NCI-H1436 (cell line): Measurements from ENCODE around the gene GABBR2.
A peak's percentile ranks its signal among the peaks of the same experiment; 100 is the strongest.

Experiments
- DNase-seq: peaks from one replicate; lab custom pipeline; 2025; lab: John Stamatoyannopoulos, UW

Gene GABBR2

GRCh38 chr9:98321269-98321668, 387.5 kb downstream of the GABBR2 start:
- DNase-seq, result no peak

- DNase-seq, result no peak
Measured at GRCh38 chr9:98318834-98319478, 389.8 kb downstream of the GABBR2 start.

GRCh38 chr9:98318041-98318790, 390.5 kb downstream of the GABBR2 start:
- DNase-seq, result no peak

- DNase-seq, result no peak
Measured at GRCh38 chr9:98317134-98317857, 391.4 kb downstream of the GABBR2 start.

DNA sequence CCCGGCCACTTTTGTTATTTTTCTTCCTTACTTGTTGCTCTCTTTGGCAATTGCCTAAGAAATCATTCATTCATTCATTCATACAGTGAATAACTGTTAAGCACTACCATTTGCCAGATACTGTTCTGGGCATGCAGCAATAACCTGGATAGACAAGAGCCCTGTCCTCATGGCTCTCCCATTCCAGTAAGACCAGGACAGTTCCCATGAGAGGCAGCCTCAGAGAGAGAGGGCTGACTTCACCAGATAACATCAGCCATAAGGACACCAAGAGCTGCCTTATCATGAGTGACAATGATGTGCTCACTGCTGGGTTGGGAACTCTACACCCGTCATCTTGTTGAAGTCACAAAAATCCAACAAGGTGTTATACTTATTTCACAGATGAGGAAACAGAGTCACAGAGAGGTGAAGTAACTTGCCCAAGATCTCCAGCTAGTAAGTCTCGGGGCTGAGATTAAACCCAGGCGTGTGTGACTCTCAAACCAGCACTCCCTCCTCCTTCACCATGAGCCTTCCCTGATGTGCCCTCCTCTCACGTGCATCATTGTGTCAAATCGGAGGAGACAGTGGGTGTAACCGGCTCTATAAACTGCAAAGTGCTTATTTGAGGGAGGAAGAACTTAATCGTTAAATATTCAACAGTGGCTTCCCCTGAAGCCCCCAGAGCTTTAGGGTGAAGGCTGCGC, 392.1 kb downstream of the GABBR2 start:
- no peak for DNase-seq

GRCh38 chr9:98315551-98316060, 393.1 kb downstream of the GABBR2 start:
- peak; percentile 87 for DNase-seq

DNA sequence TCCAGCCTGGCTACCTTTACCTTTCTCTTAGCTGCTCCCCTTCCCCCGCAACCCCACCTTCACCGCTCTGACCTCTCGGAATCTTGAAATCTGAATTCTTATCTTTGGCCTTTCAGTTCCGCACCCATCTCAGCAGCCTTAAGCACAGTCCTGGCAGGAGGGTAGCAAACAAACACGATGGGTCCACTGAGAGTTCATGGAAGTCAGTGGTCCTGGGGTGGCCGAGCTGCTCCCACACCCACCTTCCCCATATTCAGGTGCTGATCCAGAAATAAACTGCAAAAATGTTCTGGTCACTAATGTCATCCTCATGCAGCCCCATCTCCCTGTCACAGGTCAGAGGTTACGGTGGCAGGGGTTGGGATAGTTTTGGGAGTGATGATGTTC, 393.7 kb downstream of the GABBR2 start:
- DNase-seq, result no peak

- DNase-seq, result no peak
Measured at GRCh38 chr9:98314381-98315066, 394.2 kb downstream of the GABBR2 start.

- DNase-seq, result no peak
Measured at GRCh38 chr9:98312365-98312764, 396.4 kb downstream of the GABBR2 start.

DNA sequence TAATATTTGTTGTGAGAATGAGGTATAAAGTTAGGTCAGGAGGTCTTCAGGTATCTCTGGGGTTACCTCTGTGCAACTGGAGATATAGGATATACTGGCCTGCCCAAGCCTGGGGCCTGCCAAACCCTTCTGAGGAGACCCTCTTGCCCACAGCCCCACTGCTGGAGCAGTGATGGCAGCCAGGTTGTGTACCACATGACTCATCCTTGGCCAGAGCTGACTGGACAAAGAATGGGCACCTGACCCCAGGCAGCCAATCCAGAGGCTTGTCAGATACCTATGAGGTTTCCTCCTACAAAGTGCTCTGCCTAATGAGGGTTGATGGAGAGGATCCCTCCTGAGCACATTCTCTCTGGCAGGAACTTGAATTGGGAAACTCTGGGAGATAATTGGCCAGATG, 397.2 kb downstream of the GABBR2 start:
- no peak for DNase-seq

DNA sequence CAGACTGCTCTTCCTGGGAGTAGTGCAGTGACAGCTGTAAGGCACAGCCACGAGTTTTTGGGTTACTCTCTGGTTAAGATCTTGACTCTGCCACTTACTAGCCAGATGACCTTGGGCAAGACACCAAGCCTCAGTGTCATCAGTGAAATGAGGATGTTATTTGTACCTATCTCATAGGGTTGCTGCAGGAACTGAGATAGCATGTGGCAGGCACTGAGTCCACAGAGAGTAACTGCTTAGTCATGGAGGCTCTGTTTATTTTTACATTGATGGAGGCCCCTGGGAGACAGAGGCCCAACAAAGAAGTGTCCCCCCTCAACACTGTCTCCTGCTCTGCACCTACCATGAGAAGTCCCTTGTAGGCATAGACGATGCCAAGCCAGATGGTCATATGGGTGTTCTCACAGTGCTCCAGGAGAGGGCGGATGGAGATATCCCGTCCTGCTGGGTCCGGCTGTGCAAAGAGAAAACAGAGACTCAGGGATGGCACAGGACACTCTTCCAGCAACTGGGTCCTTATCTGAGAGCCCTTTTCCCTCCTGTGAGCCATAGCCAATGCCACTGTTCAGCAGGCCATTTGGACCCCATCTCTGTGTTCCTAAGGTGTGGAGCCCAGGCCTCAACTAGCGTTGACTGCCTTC, 397.9 kb downstream of the GABBR2 start:
- DNase-seq, result no peak

GRCh38 chr9:98306384-98307145, 402.2 kb downstream of the GABBR2 start:
- no peak for DNase-seq

- DNase-seq, result no peak
Measured at GRCh38 chr9:98304381-98304780, 404.4 kb downstream of the GABBR2 start.

GRCh38 chr9:98303633-98304125, 405.1 kb downstream of the GABBR2 start:
- no peak for DNase-seq

DNA sequence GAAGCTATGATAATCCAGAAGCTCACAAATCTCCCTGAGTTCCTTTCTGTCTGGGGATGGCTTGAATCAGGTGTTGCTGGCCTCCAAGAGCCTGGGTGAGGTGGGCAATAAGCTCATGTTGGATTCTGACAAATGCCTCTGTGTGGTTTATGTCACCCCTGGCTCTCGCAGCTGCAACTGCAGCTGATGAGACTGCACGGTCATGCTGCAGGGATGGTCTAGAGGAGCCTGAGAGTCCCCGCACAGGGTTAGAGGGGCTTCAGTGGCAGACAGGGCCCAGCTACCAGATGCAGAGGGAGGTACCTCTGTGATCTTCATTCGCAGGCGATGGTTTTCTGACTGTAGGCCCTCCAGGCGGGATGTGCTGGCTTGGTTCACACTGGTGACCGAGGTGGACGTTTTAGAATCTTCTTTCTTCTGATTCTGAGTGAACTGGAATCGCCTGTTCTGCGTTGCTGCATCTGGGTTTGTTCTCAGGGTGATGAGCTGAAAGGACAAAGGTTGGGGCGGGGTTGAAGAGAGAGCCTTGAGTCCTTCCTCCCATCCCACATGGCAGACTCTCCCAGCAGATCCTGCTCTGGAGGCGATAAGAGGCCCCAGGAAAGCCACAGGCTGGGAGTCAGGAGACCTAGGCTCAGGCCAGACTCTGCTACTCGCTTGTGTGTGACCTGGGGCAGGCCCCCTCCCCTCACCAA, 405.6 kb downstream of the GABBR2 start:
- DNase-seq, result no peak

DNA sequence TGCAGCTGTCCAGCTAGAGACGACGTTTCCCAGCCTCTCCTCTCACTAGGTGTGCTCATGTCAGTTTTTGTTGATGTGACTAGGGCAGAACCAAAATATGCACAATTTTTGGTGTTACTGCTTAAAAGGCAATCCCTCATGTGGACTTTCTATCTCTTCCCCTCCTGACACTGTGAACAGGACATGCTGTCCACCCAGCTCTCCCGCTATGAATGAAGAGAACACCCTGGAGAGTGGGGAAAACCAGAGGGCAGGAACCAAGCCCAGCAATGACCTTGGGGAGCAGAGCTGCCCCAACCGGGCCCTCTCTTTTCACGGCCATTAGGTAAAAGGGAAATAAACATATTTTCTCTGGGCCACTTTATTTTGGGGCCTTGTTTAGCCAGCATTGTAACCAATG, 406.6 kb downstream of the GABBR2 start:
- no peak for DNase-seq

DNA sequence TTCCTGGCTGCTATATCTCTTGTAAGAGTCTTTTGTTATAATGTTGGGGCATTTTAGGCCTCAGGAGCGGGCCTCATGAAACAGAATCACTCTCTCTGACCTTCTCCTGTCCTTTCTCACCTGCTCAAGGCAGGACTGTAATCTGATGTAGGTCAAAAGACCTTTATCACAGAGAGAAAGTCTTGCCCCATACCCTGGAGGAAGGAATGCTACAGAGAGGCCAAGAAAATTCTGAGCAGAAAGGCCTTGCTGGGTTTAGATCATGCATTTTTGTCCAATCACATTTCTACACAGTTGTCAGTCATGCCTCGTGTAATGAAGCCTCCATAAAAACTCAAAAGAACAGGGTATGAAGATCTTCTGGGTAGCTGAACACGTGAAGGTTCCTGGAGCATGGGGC, 408.1 kb downstream of the GABBR2 start:
- DNase-seq, result no peak

DNA sequence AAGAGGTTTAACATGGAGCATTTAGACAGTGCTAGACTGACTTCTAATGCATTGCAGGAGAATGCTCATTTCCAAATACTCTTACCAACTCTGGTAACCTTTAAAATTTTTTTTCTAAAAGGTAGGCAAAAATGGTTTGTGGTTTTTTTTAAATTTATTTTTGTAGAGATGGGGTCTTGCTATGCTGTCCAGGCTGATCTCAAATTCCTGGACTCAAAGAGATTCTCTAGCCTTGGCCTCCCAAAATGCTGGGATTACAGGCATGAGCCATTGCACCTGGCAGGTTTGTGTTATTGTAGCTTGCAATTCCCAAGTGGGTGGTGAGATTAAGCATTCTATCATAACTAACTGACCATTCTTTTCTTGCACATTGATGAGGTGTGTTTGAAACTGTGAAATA, 410.3 kb downstream of the GABBR2 start:
- no peak for DNase-seq

DNA sequence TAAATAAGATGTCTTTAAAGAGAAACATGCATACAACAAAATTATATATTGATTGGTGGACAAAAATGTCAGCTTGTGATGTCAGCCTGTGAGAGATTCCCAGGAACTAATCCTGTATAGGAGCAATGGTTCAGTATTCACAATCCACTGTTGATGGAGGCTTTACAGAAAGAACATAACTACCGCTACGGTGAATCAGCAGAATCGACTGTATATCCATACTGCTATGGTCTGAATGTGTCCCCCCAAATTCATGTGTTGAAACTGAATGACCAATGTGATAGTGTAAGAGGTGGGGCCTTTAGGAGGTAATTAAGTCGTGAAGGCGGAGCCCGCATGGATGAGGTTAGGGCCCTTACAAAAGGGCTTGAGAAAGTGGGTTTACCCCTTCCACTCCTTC, 412.9 kb downstream of the GABBR2 start:
- DNase-seq, result no peak

- DNase-seq, result no peak
Measured at GRCh38 chr9:98291820-98292219, 416.9 kb downstream of the GABBR2 start.
